NCI-H345 treated with DMSO at 0.1 percent for 48 hours (cell line): Measurements from ENCODE around the gene GSTM2.

Source experiments
- DNase-seq: peaks from one replicate; lab custom pipeline; 2025; ENCODE audit not compliant: unreplicated experiment; lab: John Stamatoyannopoulos, UW

The GSTM2 gene

DNA sequence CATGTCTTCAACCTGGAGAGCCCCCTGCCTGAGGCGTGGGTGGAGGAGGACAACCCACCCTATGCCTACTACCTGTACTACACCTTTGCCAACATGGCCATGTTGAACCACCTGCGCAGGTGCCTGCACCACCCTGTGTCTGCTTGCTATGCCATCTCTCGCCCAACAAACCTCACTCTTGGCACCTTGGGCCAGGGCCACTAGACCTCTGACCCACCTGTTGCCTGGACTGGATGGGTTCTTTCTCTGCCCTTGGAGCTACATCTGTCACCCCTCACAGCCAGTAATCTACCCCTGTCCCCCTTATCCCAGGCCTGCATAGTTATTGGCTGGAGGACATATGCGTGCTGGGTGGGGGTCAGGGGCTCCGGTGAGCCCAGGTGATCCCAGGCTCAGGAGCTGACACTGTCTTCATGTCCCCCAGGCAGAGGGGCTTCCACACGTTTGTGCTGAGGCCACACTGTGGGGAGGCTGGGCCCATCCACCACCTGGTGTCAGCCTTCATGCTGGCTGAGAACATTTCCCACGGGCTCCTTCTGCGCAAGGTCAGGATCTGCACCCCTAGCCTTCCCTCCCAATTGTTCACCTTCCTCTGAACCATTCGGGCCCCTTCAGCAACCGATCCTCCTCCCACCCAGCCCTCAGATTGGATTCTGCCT lies 38.4 kb upstream of the GSTM2 start:
- DNase-seq: no peak

GRCh38 chr1:109630081-109630897 lies 37.6 kb upstream of the GSTM2 start:
- DNase-seq: no peak

GRCh38 chr1:109630898-109631512 lies 36.9 kb upstream of the GSTM2 start:
- no peak for DNase-seq

- DNase-seq: no peak
Observed at GRCh38 chr1:109631513-109632505, 36.0 kb upstream of the GSTM2 start.

DNA sequence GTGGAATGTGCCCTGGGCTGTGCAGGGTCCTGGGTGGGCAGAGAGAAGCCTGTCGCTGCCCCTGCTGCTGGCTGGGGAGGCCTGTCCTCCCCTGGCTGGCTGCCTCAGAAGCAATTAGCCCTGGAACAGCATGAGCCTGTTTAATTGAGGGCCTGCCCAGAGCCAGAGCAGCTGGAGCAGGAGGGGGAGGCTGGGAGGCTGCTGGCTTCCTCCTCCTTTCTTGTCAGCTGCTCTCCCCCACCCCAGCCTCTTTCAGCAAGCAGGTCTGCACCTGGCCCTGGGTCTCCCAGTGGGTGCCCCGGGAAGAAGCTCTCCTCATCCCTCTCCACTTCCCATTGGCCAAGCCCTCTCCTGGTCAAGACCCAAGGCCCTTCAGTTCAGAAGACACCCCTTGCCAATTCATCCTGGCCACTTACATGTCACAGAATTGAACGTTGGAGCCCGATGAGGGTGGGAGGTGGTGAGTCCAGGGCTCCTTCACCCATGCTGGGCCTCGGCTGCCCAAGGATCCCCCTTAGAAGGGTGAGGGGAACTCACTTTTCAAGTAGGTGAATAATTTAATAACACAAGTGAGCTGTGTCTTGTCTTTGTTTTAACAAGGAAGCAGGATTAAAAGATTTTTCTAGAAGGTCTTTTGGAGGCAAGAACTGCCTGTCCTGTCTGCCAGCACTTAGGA lies 35.0 kb upstream of the GSTM2 start:
- DNase-seq: peak; percentile 71

- no peak for DNase-seq
Observed at GRCh38 chr1:109634292-109634691, 33.6 kb upstream of the GSTM2 start.

- no peak for DNase-seq
Observed at GRCh38 chr1:109634771-109635750, 32.8 kb upstream of the GSTM2 start.

DNA sequence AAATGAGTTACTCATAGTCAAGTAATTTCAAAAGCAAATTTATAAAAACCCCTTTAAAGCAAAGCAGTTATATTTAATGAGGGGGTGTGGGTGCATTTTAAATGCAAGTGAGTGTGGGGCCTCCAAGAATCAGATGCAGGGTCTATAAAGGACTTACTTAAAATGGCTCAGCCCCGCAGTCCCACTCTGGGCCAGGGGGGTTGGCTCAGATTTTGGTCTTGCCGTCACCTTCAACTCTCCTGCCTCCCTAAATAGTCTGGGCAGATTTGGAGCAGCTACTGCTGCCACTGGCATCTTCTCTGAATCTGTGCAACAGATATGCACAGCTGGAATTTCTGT lies 32.0 kb upstream of the GSTM2 start:
- no peak for DNase-seq

- DNase-seq: no peak
Observed at GRCh38 chr1:109636201-109636952, 31.5 kb upstream of the GSTM2 start.

GRCh38 chr1:109637446-109637845 lies 30.4 kb upstream of the GSTM2 start:
- DNase-seq: no peak

DNA sequence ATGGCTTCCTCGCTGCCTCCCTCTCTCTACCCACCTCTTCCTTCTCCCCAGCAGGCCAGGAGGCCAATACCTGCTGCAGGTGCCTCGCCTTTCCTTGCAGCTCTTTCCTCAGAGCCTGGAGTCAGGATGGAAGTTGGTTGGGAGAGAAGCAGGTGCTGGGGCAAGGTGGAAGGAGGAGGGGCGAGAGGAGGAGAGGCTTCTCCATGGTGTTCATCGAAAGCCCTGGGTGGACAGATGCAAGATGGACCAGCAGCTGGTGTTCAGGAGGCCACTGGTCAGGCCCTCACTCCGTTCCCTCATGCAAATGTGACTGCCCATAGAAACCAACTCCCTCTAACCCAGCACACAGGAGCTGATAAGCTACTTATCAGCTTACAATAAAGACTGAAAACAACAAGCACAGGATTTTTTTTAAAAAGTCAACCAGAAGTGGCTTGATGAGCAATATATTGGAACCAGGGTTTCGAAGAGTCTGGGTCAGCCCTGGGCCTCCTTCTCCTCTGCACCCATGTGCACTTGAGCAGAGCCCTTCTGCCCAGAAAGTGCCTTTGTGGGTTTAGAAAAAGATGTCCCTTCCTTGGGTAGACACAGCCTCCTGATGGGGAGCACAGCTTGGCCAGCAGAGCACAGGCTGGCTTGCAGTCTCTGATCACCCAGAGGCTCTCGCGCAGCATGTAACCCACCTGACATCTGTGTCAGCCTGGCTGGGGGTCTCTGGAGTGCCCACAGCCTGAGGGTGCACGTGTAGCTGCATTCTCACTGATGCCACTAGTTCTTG lies 28.6 kb upstream of the GSTM2 start:
- DNase-seq: no peak

DNA sequence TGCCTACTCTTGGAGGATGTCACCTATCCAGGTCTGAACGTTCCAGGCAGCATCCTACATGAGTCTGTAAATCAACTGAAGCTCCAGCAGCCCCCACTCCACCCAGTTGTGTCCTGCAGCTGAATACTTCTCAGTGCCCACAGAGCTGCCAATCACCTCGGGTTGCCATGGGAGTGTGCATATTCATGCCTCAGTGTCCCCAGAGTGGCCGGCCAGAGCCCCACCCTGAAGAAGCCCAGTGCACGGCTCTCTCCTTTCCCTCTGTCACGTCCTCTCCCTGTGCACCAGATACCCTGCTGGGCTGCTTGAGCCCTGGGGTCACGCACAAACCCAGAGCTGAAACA lies 28.0 kb upstream of the GSTM2 start:
- DNase-seq: no peak

DNA sequence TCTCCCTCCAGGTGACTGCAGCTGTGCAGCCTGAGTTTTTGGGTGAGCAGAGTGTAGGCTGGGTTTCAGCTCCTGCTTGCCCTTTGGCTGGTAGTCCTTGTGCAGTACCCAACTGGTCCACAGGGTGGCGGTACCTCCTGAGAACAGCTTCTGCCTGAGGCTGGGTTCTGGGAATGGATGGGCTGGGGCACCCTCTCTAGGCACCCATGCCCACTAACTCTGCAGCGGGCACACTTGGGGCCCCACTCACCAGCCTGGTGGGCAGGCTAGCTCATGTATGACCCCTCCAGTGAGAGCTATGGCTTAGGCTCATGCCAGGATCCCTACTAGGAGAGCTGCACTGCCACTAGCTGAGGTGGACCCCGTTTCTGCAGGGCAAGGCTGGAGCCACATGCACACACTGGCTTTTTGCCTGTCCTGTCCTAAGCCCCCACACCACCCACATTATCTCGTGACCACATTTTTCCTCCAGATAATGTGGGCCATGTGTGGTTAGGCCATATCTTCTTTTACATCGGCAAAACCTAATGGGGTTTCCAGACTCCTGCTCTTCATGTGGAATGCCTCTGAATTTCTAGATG lies 27.5 kb upstream of the GSTM2 start:
- peak; percentile 28 for DNase-seq

DNA sequence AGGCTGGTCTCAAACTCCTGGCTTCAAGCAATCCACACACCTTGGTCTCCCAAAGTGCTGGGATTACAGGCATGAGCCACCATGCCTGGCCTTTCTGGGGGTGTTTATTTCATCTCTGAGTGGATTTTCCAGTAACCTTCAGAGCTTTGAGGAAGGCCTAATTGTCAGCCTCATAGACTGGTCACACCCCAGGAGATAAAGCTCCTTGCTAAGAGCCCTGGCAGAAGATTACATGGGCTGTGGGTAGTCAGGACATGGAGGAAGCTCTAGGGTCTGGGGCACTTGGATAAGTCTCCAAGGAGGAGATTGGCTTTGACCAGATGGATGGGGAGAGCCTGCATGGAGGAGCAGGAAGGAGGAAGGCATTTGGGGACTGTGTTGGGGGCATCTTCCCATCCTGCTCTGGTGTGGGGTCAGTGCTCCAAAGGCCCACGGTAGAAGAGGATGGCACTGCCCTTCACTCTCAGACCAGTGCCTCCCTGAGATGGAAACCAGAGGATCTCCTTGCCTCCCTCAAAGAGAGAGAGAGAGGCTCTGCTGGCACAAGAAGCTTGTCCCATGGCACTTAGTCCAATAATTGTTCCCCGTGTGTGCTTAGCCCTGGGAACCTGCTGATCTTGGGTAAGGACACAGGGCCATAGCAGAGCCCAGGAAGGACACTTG lies 26.6 kb upstream of the GSTM2 start:
- no peak for DNase-seq

GRCh38 chr1:109641861-109642260 lies 26.0 kb upstream of the GSTM2 start:
- no peak for DNase-seq

DNA sequence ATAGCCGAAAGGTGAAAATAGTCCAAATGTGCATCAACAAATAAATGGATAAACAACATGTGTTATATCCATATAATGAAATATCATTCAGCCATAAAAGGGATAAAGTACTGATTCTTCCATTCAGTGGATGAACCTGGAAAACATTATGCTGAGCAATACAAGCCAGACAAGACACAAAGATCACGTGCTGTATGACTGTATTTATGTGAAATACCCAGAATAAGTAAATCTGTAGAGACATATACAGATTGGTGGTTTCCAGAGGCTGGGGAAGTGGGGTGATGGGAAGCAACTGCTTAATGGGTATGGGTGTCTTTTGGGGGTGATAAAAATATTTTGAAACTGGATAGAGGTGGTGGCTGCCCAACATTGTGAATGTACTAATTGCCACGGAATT lies 25.2 kb upstream of the GSTM2 start:
- DNase-seq: no peak
